UCSD-AML1 (cell line): ENCODE results near the gene LPCAT2.

Experiments
- DNase-seq: peaks from one replicate; lab custom pipeline; 2025; ENCODE audit not compliant: unreplicated experiment; lab: John Stamatoyannopoulos, UW

Gene LPCAT2

DNA sequence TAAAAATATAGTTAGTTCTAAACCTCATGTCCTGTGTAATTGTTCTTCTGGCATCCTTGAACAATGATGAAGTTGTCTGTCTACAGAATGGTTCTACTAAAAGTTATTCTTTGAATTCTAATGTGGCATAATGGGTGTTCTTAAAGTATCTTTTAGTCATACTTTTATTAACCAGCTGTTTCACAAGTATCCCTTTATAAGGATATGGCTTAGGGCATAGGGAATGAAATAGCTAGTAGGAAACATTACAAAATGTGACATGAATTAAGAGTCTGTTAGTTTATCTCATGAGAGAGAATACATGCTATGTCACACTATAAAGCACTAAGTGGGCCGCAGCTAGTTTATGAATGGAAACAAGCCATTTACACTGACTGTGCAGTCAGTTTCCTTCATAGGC lies 31.3 kb downstream of the LPCAT2 start:
- DNase-seq, result no peak

- no peak for DNase-seq
Measured at GRCh38 chr16:55542459-55543082, 33.7 kb downstream of the LPCAT2 start.

- DNase-seq, result no peak
Measured at GRCh38 chr16:55543472-55543871, 34.6 kb downstream of the LPCAT2 start.

DNA sequence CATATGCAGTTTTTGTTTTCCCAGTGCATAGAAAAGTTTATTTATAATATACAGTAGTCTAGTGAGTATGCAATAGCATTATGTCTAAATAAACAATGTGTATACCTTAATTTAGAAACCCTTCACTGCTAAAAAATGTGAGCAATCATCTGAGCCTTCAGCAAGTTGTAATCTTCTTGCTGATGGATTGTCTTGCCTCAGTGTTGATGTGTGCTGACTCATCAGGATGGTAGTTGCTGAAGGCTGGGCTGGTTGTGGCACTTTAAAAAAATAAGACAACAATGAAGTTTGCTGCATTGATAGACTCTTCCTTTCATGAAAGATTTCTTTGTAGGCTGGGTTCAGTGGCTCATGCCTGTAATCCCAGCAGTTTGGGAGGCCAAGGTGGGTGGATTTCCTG lies 43.7 kb downstream of the LPCAT2 start:
- no peak for DNase-seq

GRCh38 chr16:55555436-55555835 lies 46.6 kb downstream of the LPCAT2 start:
- no peak for DNase-seq

GRCh38 chr16:55557186-55557585 lies 48.3 kb downstream of the LPCAT2 start:
- DNase-seq, result no peak

DNA sequence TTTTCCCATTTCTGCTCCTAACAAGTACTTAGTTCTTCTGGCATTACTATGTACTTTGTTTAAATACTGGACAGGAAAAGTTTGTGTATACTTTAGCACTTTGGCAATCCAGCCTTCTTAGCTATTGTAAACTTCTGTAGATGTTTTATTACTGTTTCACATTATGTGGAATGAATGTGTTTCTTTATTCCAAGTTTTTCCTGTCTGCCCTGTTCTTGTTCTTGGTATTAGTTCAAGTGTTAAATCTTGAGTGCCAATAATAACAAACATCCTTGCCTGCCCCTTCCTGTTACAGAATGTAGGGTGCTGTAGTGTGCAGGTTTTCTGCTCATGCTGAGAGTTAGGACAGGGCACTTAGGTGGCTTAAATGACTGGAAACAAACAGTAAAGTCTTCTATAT lies 50.4 kb downstream of the LPCAT2 start:
- no peak for DNase-seq

GRCh38 chr16:55559933-55560516 lies 51.2 kb downstream of the LPCAT2 start:
- no peak for DNase-seq

GRCh38 chr16:55561319-55561848 lies 52.5 kb downstream of the LPCAT2 start:
- DNase-seq, result no peak

DNA sequence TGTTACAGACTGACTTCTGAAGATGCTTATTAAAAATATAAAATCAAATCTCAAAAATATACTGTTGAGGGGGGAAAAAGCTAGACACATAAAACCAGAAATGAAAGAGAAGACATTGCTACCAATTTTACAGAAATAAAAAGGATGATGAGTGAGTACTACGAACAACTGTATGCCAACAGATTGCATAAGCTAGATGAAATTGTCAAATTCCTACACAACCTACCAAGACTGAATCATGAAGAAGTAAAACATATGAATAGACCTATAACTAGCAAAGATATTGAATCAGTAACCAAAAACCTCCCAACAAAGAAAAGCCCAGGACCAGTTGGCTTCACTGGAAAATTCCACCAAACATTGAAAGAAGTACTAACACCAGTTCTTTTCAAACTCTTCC lies 54.1 kb downstream of the LPCAT2 start:
- DNase-seq, result no peak

- no peak for DNase-seq
Measured at GRCh38 chr16:55563797-55564196, 54.9 kb downstream of the LPCAT2 start.

DNA sequence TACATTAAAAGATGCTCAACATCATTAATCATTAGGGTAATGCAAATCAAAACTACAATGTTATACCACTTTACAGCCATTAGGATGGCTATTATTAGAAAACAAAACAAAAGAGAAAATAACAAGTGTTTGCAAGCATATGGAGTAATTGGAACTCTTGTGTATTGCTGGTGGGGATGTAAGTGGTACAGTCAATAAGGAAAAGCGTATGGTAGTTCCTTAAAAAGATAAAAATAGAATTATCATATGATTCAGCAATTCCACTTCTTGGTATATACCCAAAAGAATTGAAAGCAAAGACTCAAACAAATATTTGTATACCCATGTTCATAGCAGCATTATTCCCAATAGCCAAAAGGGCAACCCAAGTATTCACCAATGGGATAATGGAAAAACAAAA lies 56.2 kb downstream of the LPCAT2 start:
- DNase-seq, result no peak

- DNase-seq, result no peak
Measured at GRCh38 chr16:55566432-55567175, 57.7 kb downstream of the LPCAT2 start, which contains the start of gene CAPNS2. TSS of gene CAPNS2 (plus strand) at chr16:55566684. CDS start at chr16:55566757, 73 bp downstream.

- DNase-seq, result no peak
Measured at GRCh38 chr16:55567382-55567781, 58.5 kb downstream of the LPCAT2 start.

- DNase-seq, result no peak
Measured at GRCh38 chr16:55568207-55568606, 59.3 kb downstream of the LPCAT2 start.

DNA sequence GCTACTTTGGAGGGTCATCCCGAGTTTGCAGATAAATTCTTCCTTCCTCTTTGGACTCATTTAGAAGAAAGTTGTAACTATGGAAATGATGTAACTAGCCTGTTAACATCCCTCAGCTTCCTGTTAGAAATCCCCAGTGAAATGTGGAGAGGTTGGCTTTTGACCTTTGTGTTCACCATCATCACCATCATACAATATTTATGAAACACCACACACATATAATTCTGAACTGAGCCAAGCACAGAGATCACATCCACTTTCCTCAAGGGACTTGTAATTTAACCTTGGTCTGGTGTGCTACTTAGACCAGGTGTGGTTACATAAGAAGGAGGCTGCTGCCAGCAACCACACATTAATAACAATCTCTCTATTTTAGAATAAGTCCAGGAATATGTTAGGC lies 60.2 kb downstream of the LPCAT2 start:
- DNase-seq, result no peak

DNA sequence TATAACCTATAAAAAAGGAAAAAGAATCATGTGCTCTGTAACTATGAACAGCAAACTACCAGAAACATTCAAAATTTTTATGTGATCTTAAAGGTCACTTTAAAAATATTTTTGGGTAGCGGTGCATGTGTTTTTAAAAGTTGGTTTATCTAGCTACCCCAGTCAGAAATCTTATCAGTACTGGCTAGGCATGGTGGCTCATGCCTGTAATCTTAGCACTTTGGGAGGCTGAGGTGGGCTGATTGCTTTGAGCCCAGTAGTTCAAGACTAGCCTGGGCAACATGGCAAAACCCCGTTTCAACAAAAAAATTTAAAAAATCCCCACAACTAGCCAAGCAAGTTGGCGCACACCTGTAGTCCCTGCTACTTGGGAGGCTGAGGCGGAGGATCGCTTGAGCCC lies 61.3 kb downstream of the LPCAT2 start:
- no peak for DNase-seq

- DNase-seq, result no peak
Measured at GRCh38 chr16:55571191-55571897, 62.5 kb downstream of the LPCAT2 start.

GRCh38 chr16:55572439-55572838 lies 63.6 kb downstream of the LPCAT2 start:
- no peak for DNase-seq

DNA sequence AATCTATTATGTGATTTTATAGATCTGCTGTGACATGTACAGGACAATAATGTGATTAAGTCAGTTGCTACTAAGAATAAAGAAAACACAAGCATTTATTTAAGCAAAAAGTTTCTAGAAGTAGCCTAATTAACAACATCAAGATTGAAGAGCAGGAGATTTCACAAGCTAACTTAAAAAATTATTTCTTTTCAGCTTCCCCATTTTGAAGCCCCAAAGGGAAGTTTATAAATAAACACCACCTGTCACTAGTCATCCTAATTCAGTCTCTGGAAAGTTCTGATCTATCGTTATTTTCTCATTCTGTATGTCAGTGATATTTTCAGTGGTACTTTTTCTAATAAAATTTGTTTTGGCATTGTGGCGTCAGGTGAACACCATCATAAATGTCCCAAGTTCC lies 65.9 kb downstream of the LPCAT2 start:
- DNase-seq, result no peak

GRCh38 chr16:55575496-55575895 lies 66.6 kb downstream of the LPCAT2 start:
- no peak for DNase-seq
